ENCODE measurements around the gene SF3B5.
"Not testable (repeated sequence)": the region's sequence is repeated elsewhere in the genome, so short reads cannot be mapped to it uniquely, and the experiment has no call there.

The SF3B5 gene

GRCh38 chr6:144104898-144105487, 9.6 kb upstream of the SF3B5 start:
- peak; percentile 79 for DNase-seq (ENCODE audit: low spot score)

GRCh38 chr6:144104488-144104887, 9.1 kb upstream of the SF3B5 start:
- DNase-seq (ENCODE audit: low spot score) = no peak

- DNase-seq (ENCODE audit: low spot score) = no peak
Observed at GRCh38 chr6:144103026-144103563, 7.7 kb upstream of the SF3B5 start.

- DNase-seq (ENCODE audit: low spot score) = peak; percentile 26
Observed at GRCh38 chr6:144098993-144099392, 3.6 kb upstream of the SF3B5 start.

GRCh38 chr6:144094731-144095133, 641 bp downstream of the SF3B5 start:
- peak; percentile 43 for DNase-seq (ENCODE audit: low spot score)

GRCh38 chr6:144093658-144094057, 1.7 kb downstream of the SF3B5 start:
- no peak for DNase-seq (ENCODE audit: low spot score)

GRCh38 chr6:144093236-144093635, 2.1 kb downstream of the SF3B5 start:
- no peak for DNase-seq (ENCODE audit: low spot score)

- DNase-seq (ENCODE audit: low spot score) = no peak
Observed at GRCh38 chr6:144090384-144090783, 5.0 kb downstream of the SF3B5 start.

- no peak for DNase-seq (ENCODE audit: low spot score)
Observed at GRCh38 chr6:144087789-144088426, 7.5 kb downstream of the SF3B5 start.

GRCh38 chr6:144086959-144087358, 8.4 kb downstream of the SF3B5 start:
- DNase-seq (ENCODE audit: low spot score) = no peak

- no peak for DNase-seq (ENCODE audit: low spot score)
Observed at GRCh38 chr6:144083172-144083571, 12.2 kb downstream of the SF3B5 start.

GRCh38 chr6:144082412-144082811, 13.0 kb downstream of the SF3B5 start:
- DNase-seq (ENCODE audit: low spot score) = not testable (repeated sequence)

GRCh38 chr6:144077871-144078270, 17.5 kb downstream of the SF3B5 start:
- DNase-seq (ENCODE audit: low spot score) = no peak

GRCh38 chr6:144075875-144076274, 19.5 kb downstream of the SF3B5 start:
- no peak for DNase-seq (ENCODE audit: low spot score)

- DNase-seq (ENCODE audit: low spot score) = no peak
Observed at GRCh38 chr6:144075187-144075586, 20.2 kb downstream of the SF3B5 start.

- DNase-seq (ENCODE audit: low spot score) = no peak
Observed at GRCh38 chr6:144073024-144073423, 22.3 kb downstream of the SF3B5 start.

- DNase-seq (ENCODE audit: low spot score) = no peak
Observed at GRCh38 chr6:144069506-144069905, 25.9 kb downstream of the SF3B5 start.

GRCh38 chr6:144068794-144069193, 26.6 kb downstream of the SF3B5 start:
- DNase-seq (ENCODE audit: low spot score) = no peak

- no peak for DNase-seq (ENCODE audit: low spot score)
Observed at GRCh38 chr6:144066741-144067484, 28.5 kb downstream of the SF3B5 start.

- no peak for DNase-seq (ENCODE audit: low spot score)
Observed at GRCh38 chr6:144066255-144066654, 29.1 kb downstream of the SF3B5 start.

GRCh38 chr6:144065213-144065660, 30.1 kb downstream of the SF3B5 start:
- no peak for DNase-seq (ENCODE audit: low spot score)

- peak; percentile 5 for DNase-seq (ENCODE audit: low spot score)
Observed at GRCh38 chr6:144064402-144065212, 30.8 kb downstream of the SF3B5 start.
